HEK293 (cell line): Measurements from ENCODE around the gene ENO3.

Experiments used
- HOXA7 ChIP-seq: sonication (generic); formaldehyde crosslinking; IDR thresholded peaks from 2 replicates; pipeline ENCODE4 v1.8.1; 2022; ENCODE audit warnings: missing genetic modification reagents, borderline replicate concordance
- HOXC10 ChIP-seq: sonication (generic); formaldehyde crosslinking; IDR thresholded peaks from 2 replicates; pipeline ENCODE4 v1.8.1; 2023; ENCODE audit warnings: mild to moderate bottlenecking, missing genetic modification reagents
- MYNN ChIP-seq: fragments of 450-650 bp; formaldehyde crosslinking; IDR thresholded peaks from 2 replicates; pipeline ENCODE4 v1.5.1; 2016; ENCODE audit warnings: missing biosample characterization, missing genetic modification characterization, borderline replicate concordance
- TSHZ1 ChIP-seq: fragments of 450-650 bp; formaldehyde crosslinking; IDR thresholded peaks from 2 replicates; pipeline ENCODE4 v1.5.1; 2016; ENCODE audit warnings: missing biosample characterization, missing genetic modification characterization, borderline replicate concordance
- WT1 ChIP-seq: fragments of 450-650 bp; formaldehyde crosslinking; IDR thresholded peaks from 2 replicates; pipeline ENCODE4 v1.5.1; 2016; ENCODE audit warnings: missing biosample characterization, missing genetic modification characterization
- ZNF169 ChIP-seq: fragments of 450-650 bp; formaldehyde crosslinking; IDR thresholded peaks from 2 replicates; pipeline ENCODE4 v1.5.1; 2016; ENCODE audit warnings: missing biosample characterization, missing genetic modification characterization
- ZNF335 ChIP-seq: fragments of 450-650 bp; formaldehyde crosslinking; conservative IDR thresholded peaks from 2 replicates; pipeline ENCODE4 v1.5.1; 2016; ENCODE audit warnings: missing biosample characterization, missing genetic modification characterization
- ZNF548 ChIP-seq: fragments of 450-650 bp; formaldehyde crosslinking; IDR thresholded peaks from 2 replicates; pipeline ENCODE4 v1.5.1; 2016; ENCODE audit warnings: missing biosample characterization, missing genetic modification characterization
- ZNF704 ChIP-seq: fragments of 450-650 bp; formaldehyde crosslinking; IDR thresholded peaks from 2 replicates; pipeline ENCODE4 v1.5.1; 2016; ENCODE audit warnings: missing biosample characterization, missing genetic modification characterization
- ZNF768 ChIP-seq: fragments of 450-650 bp; formaldehyde crosslinking; IDR thresholded peaks from 2 replicates; pipeline ENCODE4 v1.5.1; 2018; ENCODE audit warnings: missing biosample characterization, mild to moderate bottlenecking, missing genetic modification characterization
- ZNF777 ChIP-seq: fragments of 450-650 bp; formaldehyde crosslinking; IDR thresholded peaks from 2 replicates; pipeline ENCODE4 v1.5.1; 2017; ENCODE audit warnings: missing biosample characterization, missing genetic modification characterization, borderline replicate concordance
- ZNF785 ChIP-seq: fragments of 450-650 bp; formaldehyde crosslinking; IDR thresholded peaks from 2 replicates; pipeline ENCODE4 v1.5.1; 2016; ENCODE audit warnings: missing biosample characterization, missing genetic modification characterization
- ZNF792 ChIP-seq: fragments of 450-650 bp; formaldehyde crosslinking; IDR thresholded peaks from 2 replicates; pipeline ENCODE4 v1.5.1; 2016; ENCODE audit warnings: missing biosample characterization, missing genetic modification characterization
- ZNF837 ChIP-seq: fragments of 450-650 bp; formaldehyde crosslinking; IDR thresholded peaks from 2 replicates; pipeline ENCODE4 v1.5.1; 2016; ENCODE audit warnings: missing biosample characterization, missing genetic modification characterization
- TF ChIP-seq, protein P1 (sequence below): fragments of 450-650 bp; formaldehyde crosslinking; IDR thresholded peaks from 2 replicates; pipeline ENCODE4 v1.5.1; 2016; ENCODE audit warnings: missing biosample characterization, missing genetic modification characterization
- TF ChIP-seq, protein P2 (sequence below): fragments of 450-650 bp; formaldehyde crosslinking; IDR thresholded peaks from 2 replicates; pipeline ENCODE4 v1.5.1; 2016; ENCODE audit warnings: missing biosample characterization, missing genetic modification characterization
- TF ChIP-seq, protein P3 (sequence below): fragments of 450-650 bp; formaldehyde crosslinking; IDR thresholded peaks from 2 replicates; pipeline ENCODE4 v1.5.1; 2016; ENCODE audit warnings: missing biosample characterization, missing genetic modification characterization
- TF ChIP-seq, protein P4 (sequence below): fragments of 450-650 bp; formaldehyde crosslinking; IDR thresholded peaks from 2 replicates; pipeline ENCODE4 v1.5.1; 2017; ENCODE audit warnings: missing biosample characterization, mild to moderate bottlenecking, missing genetic modification characterization, moderate library complexity
- TF ChIP-seq, protein P5 (sequence below): fragments of 450-650 bp; formaldehyde crosslinking; IDR thresholded peaks from 2 replicates; pipeline ENCODE4 v1.5.1; 2016; ENCODE audit warnings: missing biosample characterization, missing genetic modification characterization, borderline replicate concordance

ENO3 gene

DNA sequence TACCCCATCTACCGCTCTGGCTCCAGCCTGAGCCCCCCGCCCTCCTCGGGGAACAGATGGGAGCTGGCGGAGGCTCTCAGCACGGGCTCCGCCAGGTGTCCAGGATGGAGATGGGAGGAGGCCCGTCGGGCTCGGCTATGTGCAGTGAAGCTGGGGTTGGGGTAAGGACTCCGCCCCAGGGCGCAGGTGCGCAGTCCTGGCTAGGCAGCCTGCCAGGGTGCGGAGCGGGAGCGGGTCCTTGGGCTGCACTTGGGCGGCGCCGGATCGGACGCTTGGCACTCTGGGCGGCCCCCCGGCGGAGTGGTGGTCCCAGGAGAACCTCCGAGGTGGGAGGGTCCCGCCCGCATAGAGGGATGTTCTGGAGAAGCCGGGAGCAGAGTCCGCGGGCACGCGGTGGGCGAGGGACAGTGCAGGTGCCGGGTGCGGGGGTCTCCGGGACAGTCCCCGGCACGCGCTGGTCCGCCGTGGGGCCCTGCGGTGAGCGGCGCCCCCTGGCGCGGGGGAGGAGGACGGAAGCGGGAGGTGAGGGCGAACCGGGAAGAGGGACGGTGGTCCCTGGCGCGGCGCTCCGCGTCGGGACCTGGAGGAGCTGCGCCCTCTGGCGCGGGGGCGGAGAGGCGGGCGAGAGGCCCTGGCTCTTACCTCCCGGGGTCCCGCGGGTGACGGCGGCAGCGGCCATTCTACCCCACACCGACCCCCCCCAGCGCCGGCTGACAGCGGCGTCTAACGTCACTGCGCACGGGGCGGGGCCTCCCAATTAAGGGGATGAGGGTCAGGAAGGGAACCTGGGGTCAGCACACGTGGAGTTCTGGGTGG is 36.2 kb downstream of the ENO3 start, which contains the start of gene CAMTA2 (continued):
- TF ChIP-seq ZNF837 (no peak), WT1 (tag by site-specific recombination) (no peak; the same call in 1 of the 2 replicates), ZNF792 (tag by site-specific recombination) (no peak), MYNN (no peak), ZNF335 (tag by site-specific recombination) (peak; percentile 99), TSHZ1 (tag by site-specific recombination) (no peak; the same call in 1 of the 2 replicates), ZNF785 (tag by site-specific recombination) (peak; percentile 71; the same call in 1 of the 2 replicates), ZNF704 (tag by site-specific recombination) (no peak), HOXA7 (no peak), HOXC10 (CRISPR knock-in tag) (no peak), ZNF768 (no peak), ZNF777 (tag by site-specific recombination) (no peak; the same call in 1 of the 2 replicates), ZNF548 (tag by site-specific recombination) (no peak), ZNF169 (tag by site-specific recombination) (no peak)
- TF ChIP-seq, protein P1, sequence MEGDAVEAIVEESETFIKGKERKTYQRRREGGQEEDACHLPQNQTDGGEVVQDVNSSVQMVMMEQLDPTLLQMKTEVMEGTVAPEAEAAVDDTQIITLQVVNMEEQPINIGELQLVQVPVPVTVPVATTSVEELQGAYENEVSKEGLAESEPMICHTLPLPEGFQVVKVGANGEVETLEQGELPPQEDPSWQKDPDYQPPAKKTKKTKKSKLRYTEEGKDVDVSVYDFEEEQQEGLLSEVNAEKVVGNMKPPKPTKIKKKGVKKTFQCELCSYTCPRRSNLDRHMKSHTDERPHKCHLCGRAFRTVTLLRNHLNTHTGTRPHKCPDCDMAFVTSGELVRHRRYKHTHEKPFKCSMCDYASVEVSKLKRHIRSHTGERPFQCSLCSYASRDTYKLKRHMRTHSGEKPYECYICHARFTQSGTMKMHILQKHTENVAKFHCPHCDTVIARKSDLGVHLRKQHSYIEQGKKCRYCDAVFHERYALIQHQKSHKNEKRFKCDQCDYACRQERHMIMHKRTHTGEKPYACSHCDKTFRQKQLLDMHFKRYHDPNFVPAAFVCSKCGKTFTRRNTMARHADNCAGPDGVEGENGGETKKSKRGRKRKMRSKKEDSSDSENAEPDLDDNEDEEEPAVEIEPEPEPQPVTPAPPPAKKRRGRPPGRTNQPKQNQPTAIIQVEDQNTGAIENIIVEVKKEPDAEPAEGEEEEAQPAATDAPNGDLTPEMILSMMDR = peak; percentile 99
- TF ChIP-seq, protein P2, sequence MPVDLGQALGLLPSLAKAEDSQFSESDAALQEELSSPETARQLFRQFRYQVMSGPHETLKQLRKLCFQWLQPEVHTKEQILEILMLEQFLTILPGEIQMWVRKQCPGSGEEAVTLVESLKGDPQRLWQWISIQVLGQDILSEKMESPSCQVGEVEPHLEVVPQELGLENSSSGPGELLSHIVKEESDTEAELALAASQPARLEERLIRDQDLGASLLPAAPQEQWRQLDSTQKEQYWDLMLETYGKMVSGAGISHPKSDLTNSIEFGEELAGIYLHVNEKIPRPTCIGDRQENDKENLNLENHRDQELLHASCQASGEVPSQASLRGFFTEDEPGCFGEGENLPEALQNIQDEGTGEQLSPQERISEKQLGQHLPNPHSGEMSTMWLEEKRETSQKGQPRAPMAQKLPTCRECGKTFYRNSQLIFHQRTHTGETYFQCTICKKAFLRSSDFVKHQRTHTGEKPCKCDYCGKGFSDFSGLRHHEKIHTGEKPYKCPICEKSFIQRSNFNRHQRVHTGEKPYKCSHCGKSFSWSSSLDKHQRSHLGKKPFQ (tag by site-specific recombination) = no peak
- TF ChIP-seq, protein P3, sequence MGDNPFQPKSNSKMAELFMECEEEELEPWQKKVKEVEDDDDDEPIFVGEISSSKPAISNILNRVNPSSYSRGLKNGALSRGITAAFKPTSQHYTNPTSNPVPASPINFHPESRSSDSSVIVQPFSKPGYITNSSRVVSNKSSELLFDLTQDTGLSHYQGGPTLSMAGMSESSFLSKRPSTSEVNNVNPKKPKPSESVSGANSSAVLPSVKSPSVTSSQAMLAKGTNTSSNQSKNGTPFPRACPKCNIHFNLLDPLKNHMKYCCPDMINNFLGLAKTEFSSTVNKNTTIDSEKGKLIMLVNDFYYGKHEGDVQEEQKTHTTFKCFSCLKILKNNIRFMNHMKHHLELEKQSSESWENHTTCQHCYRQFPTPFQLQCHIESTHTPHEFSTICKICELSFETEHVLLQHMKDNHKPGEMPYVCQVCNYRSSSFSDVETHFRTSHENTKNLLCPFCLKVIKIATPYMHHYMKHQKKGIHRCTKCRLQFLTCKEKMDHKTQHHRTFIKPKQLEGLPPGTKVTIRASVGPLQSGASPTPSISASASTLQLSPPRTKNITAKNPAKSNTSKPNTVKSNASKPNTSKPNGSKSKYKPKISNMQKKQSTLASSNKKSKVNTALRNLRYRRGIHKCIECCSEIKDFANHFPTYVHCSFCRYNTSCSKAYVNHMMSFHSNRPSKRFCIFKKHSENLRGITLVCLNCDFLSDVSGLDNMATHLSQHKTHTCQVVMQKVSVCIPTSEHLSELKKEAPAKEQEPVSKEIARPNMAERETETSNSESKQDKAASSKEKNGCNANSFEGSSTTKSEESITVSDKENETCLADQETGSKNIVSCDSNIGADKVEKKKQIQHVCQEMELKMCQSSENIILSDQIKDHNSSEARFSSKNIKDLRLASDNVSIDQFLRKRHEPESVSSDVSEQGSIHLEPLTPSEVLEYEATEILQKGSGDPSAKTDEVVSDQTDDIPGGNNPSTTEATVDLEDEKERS = no peak
- TF ChIP-seq, protein P4, sequence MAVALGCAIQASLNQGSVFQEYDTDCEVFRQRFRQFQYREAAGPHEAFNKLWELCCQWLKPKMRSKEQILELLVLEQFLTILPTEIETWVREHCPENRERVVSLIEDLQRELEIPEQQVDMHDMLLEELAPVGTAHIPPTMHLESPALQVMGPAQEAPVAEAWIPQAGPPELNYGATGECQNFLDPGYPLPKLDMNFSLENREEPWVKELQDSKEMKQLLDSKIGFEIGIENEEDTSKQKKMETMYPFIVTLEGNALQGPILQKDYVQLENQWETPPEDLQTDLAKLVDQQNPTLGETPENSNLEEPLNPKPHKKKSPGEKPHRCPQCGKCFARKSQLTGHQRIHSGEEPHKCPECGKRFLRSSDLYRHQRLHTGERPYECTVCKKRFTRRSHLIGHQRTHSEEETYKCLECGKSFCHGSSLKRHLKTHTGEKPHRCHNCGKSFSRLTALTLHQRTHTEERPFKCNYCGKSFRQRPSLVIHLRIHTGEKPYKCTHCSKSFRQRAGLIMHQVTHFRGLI = no peak
- TF ChIP-seq, protein P5, sequence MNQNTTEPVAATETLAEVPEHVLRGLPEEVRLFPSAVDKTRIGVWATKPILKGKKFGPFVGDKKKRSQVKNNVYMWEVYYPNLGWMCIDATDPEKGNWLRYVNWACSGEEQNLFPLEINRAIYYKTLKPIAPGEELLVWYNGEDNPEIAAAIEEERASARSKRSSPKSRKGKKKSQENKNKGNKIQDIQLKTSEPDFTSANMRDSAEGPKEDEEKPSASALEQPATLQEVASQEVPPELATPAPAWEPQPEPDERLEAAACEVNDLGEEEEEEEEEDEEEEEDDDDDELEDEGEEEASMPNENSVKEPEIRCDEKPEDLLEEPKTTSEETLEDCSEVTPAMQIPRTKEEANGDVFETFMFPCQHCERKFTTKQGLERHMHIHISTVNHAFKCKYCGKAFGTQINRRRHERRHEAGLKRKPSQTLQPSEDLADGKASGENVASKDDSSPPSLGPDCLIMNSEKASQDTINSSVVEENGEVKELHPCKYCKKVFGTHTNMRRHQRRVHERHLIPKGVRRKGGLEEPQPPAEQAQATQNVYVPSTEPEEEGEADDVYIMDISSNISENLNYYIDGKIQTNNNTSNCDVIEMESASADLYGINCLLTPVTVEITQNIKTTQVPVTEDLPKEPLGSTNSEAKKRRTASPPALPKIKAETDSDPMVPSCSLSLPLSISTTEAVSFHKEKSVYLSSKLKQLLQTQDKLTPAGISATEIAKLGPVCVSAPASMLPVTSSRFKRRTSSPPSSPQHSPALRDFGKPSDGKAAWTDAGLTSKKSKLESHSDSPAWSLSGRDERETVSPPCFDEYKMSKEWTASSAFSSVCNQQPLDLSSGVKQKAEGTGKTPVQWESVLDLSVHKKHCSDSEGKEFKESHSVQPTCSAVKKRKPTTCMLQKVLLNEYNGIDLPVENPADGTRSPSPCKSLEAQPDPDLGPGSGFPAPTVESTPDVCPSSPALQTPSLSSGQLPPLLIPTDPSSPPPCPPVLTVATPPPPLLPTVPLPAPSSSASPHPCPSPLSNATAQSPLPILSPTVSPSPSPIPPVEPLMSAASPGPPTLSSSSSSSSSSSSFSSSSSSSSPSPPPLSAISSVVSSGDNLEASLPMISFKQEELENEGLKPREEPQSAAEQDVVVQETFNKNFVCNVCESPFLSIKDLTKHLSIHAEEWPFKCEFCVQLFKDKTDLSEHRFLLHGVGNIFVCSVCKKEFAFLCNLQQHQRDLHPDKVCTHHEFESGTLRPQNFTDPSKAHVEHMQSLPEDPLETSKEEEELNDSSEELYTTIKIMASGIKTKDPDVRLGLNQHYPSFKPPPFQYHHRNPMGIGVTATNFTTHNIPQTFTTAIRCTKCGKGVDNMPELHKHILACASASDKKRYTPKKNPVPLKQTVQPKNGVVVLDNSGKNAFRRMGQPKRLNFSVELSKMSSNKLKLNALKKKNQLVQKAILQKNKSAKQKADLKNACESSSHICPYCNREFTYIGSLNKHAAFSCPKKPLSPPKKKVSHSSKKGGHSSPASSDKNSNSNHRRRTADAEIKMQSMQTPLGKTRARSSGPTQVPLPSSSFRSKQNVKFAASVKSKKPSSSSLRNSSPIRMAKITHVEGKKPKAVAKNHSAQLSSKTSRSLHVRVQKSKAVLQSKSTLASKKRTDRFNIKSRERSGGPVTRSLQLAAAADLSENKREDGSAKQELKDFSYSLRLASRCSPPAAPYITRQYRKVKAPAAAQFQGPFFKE (tag by site-specific recombination) = no peak; the same call in 1 of the 2 replicates
